GM18511 (cell line): Measurements from ENCODE around the gene MYOCD.

Experiments
- ATAC-seq: cut with Tn5 transposase; IDR thresholded peaks from one replicate; pipeline ENCODE4 v1.9.1; 2021; ENCODE audit warnings: mild to moderate bottlenecking, moderate library complexity; ENCODE audit not compliant: unreplicated experiment

Gene MYOCD

DNA sequence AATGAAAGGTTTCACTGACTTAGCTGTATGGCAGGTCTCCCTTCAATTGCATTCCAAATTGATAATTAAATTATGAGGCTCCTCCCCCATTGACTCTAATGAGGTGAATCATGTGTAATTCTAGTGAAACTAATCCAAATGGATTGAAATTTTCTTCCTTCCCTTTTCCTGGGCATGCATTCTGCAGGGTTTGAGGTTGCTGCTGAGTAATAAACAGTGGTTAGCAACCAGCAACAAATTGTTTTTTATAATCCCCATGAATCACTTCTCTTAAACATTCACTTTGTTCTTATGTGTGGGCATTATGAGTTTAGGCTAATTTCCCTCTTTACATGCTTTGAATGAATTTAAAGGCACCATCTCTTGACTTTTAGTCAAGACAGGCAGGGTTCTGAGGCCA, 43.4 kb downstream of the MYOCD start:
- no peak for ATAC-seq

DNA sequence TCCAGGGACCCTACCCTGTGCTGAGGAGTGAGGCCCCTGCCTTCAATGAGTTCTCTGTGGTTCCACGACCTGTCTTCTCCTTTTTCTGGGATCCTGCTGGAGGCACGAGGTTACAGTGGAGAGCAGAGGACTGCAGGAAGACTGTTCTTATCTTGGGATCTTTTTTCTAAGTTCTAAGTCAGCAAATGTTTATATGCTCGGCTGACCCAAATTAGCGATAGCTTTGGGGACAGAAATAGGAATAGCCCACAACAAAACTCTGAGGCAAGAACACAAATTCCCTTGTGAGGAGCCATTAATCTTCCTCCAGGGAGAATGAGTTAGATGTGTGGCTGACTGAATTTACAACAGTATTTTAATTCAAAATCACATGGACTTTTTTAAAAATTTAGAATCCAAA, 46.7 kb downstream of the MYOCD start:
- ATAC-seq = no peak

DNA sequence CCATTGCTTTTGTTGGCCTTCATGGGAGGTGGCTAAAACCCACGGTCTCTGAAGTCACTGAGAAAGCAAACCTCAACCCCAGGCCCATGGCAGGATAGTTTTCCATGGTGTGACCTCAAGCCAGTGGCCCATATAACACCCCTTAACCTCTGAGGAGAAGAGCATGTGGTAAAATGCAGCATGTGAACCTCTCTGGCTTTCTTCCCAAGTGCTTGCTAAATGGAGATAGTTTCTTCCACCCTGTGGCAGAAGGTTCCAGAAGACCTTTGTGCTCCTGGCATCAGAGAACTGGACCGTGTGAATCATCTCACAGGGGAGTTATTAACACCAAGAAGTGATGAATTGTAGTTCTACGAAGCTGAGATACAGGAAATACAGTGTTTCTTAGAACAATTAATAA, 47.3 kb downstream of the MYOCD start:
- ATAC-seq = no peak

DNA sequence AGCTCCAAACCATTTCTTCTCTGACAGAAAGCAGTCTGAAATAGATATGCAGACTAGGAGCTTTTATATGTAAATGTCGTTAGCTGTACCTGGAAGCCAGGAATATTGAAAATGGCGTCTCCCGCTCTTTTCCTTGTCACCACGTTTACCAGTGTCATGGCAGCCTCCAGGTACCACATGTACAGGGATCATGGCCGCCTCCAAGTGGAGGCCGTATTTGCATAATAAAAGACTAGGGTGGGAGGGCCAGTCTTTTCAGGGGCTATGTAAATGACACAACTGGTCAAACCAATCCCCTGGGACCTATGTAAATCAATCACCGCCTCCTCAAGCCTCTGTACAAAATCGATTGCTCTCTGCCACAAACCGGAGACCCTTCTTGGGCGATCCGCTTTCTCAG, 54.3 kb downstream of the MYOCD start:
- no peak for ATAC-seq

- ATAC-seq = no peak
These were observed 55.9 kb downstream of the MYOCD start for GRCh38 chr17:12721581-12721980.

- no peak for ATAC-seq
These were observed 56.6 kb downstream of the MYOCD start for GRCh38 chr17:12722282-12722681.

DNA sequence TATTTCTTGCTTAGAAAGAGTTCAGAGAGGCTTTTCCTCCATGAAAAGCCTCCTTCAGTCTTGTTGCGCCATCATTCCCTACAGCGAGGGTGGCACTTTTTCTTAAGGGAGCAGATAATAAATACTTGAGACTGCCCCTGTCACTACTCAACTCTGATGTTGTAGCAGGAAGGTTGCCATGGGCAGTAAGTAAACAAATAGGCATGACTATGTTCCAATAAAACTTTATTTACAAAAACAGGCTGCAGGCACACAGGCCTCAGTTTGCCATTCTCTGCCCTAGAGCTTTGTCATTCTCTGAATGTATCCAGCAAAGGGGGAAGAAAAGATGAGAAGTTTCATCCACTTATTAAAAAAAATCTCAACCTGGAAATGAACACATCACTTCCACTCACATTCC, 60.4 kb downstream of the MYOCD start:
- ATAC-seq = no peak

DNA sequence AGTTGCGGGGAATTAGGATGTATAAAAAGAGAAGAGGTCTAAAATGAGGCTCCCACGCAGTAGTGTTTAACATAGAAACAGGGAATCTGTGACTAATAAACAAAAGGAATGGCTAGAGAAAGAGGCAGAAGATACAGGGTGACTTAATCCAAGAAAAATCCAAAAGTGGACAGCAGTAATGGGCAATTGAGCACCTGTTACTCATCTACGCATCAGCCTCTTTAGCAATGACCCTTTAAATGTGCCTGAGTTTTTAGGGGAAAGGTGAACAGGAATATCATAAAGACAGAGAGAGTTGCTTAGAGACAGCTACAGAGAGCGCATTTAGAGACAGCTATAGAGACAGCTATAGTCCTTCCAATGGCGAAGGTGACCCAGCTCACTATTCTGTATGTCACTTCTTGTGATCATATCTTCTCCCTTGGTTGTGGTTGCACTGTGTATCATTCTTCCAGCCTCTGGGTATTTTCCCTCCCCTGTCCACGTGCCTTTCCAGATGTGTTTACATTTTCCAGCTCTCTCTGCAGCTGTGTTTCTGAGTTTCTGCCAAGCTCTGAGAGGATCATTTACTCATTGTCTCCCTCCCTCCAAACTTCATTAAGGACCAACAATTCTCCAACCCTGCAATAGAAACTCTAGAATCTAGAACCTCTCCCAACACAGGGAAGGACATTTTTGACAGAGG, 61.5 kb downstream of the MYOCD start:
- ATAC-seq = no peak

DNA sequence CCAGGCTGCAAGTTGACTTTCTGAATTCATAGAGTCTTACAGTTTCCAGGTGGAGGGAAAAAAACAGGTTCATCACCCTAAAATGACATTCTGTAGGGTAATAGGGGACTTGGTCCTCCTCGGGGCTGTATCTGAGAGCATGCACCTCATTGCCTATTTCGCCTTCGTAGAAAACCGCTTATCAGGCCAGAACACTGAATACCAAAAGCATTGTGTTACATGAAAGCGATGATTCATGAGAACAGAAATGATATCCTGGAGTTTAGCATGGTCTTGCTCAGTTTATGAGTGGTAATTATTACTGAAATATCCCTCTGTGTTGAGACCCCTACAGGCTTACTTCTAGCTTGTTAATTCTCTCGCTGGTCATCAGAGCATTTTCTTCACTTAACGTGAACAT, 62.2 kb downstream of the MYOCD start:
- no peak for ATAC-seq

DNA sequence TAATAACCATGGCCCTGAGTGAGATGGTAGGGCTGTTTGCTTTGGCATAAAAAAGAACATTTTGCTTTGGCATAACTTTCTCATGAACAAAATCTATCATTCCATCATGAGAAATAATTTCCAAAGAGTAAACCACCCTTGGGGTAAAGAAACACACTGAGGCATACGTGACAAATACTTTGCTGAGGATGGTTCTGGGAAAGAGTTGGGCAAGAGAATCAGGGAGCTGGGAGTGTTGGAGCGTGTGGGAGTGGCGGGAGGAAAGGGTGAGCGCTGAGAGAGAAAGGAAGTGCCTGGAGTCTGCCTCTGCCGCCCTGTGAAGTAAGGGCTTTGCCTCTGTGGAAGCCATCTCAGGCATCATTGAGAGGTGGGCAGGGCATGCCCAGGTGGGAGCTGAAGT, 63.4 kb downstream of the MYOCD start:
- no peak for ATAC-seq

- ATAC-seq = no peak
These were observed 64.7 kb downstream of the MYOCD start for GRCh38 chr17:12730421-12730820.

DNA sequence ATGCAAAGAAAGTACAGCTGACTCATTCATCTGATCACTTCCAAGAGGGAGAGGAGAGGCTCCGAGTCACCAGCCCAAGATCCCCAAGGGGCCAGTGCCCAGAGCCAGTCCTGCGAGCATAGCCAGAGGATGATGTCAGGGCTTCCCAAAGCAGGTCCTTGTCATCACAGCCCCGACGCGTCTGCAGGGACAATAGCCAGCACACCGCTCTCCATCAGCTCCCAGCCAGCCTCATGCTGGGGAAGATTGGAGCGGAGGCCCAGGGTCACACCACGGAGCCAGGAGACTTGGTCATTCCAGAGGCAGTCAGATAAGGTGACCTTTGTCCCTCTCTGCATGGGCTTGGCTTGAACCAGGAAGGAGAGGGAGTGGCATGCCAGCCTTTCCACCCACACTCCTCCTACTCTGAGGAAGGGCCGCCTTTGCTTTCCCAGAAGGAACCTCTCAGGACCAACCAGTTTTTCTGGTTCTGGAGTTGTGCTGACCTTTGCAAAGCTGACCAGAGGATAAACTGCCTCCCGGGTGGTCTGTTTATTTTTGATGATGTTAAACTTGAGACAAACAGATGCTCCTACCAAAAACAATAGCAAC, 65.3 kb downstream of the MYOCD start:
- no peak for ATAC-seq

- no peak for ATAC-seq
These were observed 66.1 kb downstream of the MYOCD start for GRCh38 chr17:12731839-12732238.

DNA sequence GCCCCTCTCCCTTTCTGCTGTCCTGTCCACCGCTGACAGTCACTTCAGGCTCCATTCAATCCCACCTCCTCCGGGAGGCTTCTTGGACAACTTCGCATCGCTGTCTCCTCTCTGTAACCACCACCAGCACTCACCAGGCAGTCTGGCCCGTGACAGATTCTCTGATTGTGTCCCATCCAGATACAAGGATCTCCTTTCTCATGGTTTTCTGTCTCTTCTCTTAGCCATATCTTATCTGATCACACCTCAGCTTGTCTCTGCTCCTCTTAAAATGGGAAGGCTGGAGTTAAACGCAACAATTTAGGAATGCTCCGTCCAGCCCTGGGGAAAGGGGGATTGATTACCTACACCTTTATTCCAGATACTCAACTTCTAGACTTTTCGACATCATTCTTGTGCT, 66.7 kb downstream of the MYOCD start:
- no peak for ATAC-seq

DNA sequence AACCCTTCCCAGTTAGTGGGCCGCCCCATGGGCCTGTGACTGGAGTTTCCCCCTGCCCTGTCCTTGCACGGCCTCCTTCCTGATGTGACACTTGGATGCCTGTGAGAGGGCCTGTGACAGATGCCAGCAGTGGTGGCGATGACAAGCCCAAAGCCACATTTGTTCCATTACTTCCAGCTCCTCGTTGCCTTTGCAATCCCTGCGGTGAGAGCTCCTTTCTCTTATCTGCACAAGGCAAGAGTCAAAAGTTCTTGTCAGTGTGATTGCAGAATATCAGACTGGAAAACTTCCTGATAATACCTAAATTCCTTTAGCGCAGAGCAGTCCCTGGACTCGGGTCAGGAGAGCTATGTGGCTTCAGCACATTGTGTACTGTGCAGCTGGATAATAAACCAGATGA, 69.2 kb downstream of the MYOCD start:
- ATAC-seq = no peak

DNA sequence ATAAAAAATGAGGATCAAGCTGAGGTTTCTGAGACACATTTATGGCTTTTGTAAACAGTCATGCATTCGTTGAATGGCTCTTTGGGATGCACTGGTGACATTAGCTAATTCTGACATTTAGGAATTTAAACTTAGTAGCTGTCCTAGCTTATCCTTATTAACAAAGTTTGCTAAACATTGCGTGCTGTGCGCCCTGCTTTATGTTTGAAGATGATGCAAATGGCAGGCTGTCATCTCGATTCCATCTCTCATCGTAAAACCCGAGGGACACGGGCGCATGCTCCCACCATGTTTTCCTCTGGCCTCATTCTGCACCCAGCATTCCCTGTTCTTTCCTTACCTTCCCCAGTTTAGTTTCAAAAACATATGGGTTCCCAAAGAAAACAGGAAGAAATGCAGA, 69.8 kb downstream of the MYOCD start:
- ATAC-seq = no peak

GRCh38 chr17:12736526-12736925, 70.8 kb downstream of the MYOCD start:
- ATAC-seq = no peak

DNA sequence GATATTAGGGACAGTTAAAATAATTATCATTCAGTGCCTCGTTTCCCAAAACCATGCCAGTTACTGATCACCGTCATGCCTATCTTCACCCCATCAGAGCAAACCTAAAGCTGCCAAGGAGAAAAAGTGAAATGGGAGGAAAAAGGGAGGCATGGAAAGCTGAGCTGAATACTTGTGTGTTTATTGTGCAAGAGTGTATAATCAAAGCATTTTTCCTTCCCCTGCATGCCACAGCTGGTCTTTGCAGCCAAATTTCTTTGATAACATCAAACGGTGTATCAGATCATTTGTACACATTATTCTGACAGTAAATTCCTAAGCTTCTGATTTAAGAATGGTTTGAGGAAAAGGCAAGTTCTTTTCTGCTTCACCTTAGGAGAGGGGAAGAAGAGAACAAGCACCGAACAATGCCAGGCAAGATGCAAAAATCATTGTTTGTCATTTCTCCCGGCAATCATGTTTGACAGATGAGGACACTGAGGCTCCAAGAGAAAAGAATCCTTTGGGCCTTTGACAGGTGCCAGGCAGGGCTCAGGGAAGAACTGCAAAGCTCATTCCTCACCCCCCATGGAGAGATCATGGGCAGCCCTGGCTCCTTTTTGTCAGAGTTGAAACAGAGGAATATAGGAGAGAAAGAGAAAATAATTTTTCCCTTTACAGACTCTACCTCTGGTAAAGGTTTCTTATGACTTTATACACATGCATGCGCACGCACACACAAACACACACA, 72.2 kb downstream of the MYOCD start:
- no peak for ATAC-seq

DNA sequence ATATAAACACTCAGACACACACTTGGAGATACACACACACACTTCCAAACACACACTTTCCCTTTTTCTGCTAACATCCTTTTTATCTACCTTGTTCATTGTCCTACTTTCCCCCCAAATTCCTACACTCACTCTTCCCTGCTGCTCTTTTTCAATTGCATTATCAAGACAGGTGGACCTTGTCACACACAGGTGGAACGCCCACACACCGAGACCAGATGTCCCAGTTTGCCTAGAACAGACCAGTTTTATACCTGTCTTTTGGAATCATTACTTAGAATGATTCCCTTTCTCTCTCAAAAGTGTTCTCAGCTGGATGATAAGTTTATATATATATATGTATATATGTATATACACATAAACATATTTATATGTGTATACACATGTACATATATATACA, 72.9 kb downstream of the MYOCD start:
- no peak for ATAC-seq

- ATAC-seq = no peak
These were observed 73.8 kb downstream of the MYOCD start for GRCh38 chr17:12739500-12739899.

- no peak for ATAC-seq
These were observed 77.4 kb downstream of the MYOCD start for GRCh38 chr17:12743046-12743445.

GRCh38 chr17:12744298-12744697, 78.6 kb downstream of the MYOCD start:
- ATAC-seq = no peak
